ENCODE results near the gene ETFA. TPM values are rescaled to one million over a fixed set of nuclear protein-coding genes. Genes with fewer than 3 reads are reported as not detected.

Gene ETFA
- total RNA-seq, 2 experiments from 2014 or later = 84.8 to 146 TPM

GRCh38 chr15:76325704-76326103 is 14.4 kb upstream of the ETFA start:
- H3K36me3 ChIP-seq (ENCODE audit: insufficient read depth, low read length) = no peaks in the 10 kb centered on the region
- H3K27ac ChIP-seq (ENCODE audit: low read depth, low read length, poor library complexity, severe bottlenecking) = no peak overlapping the region
- H3K9me3 ChIP-seq (ENCODE audit: low read length) = no peaks in the 10 kb centered on the region
- CTCF ChIA-PET (ENCODE audit: unreplicated experiment) = no interaction called here
- BruUV-seq (replicated peaks) = no TSS peak
- H3K4me1 ChIP-seq (ENCODE audit: insufficient read depth, low read length, poor library complexity, severe bottlenecking) = peaks cover 11% of the 10 kb centered on the region
- no peaks in the 10 kb centered on the region for H4K20me1 ChIP-seq (ENCODE audit: insufficient read depth, low read length)
- TF ChIP-seq CTCF (conservative IDR thresholded peaks at IDR 0.05; ENCODE audit: low read length) = no peak
- no peak for TF ChIP-seq EZH2phosphoT487 (IDR thresholded peaks at IDR 0.05; ENCODE audit: borderline replicate concordance, low read depth, low read length)
- H3K9me2 ChIP-seq (ENCODE audit: insufficient read depth, low read length) = no peaks in the 10 kb centered on the region
- no peak overlapping the region for H3K4me3 ChIP-seq (ENCODE audit: low read depth, low read length, poor library complexity, severe bottlenecking)
- H2AFZ ChIP-seq (ENCODE audit: low read length) = no peak overlapping the region
- intact Hi-C loops (cut with micrococcal nuclease; ENCODE audit: unreplicated experiment) = no loop called here
- POLR2A ChIA-PET = interaction anchor here (0.7 to 0.8 kb wide), 2 partner anchors 11 to 19 kb away, joined by 3 to 6 read pairs; partner anchors contain the start of gene ISL2
- H3K4me2 ChIP-seq (ENCODE audit: low read length) = no peak overlapping the region
- DNase-seq (ENCODE audit: low spot score) = no peak
- H3K79me2 ChIP-seq (ENCODE audit: insufficient read depth, low read depth, low read length) = no peaks in the 10 kb centered on the region

- no peak overlapping the region for H3K4me2 ChIP-seq (ENCODE audit: low read length)
- ChIA-PET CTCF (ENCODE audit: unreplicated experiment) (no interaction called here), POLR2A (interaction anchor here (1.1 to 1.6 kb wide), 2 partner anchors 11 to 12 kb away, joined by 3 to 9 read pairs; partner anchors contain the start of gene ISL2)
- H3K9me2 ChIP-seq (ENCODE audit: insufficient read depth, low read length) = no peaks in the 10 kb centered on the region
- no peak overlapping the region for H3K4me3 ChIP-seq (ENCODE audit: low read depth, low read length, poor library complexity, severe bottlenecking)
- no peaks in the 10 kb centered on the region for H3K36me3 ChIP-seq (ENCODE audit: insufficient read depth, low read length)
- no peak overlapping the region for H2AFZ ChIP-seq (ENCODE audit: low read length)
- no peak for DNase-seq (ENCODE audit: low spot score)
- H4K20me1 ChIP-seq (ENCODE audit: insufficient read depth, low read length) = no peaks in the 10 kb centered on the region
- intact Hi-C loops (cut with micrococcal nuclease; ENCODE audit: unreplicated experiment) = no loop called here
- H3K79me2 ChIP-seq (ENCODE audit: insufficient read depth, low read depth, low read length) = no peaks in the 10 kb centered on the region
- TF ChIP-seq EZH2phosphoT487 (IDR thresholded peaks at IDR 0.05; ENCODE audit: borderline replicate concordance, low read depth, low read length) (no peak), CTCF (conservative IDR thresholded peaks at IDR 0.05; ENCODE audit: low read length) (no peak)
- no peaks in the 10 kb centered on the region for H3K9me3 ChIP-seq (ENCODE audit: low read length)
- H3K27ac ChIP-seq (ENCODE audit: low read depth, low read length, poor library complexity, severe bottlenecking) = no peak overlapping the region
- H3K4me1 ChIP-seq (ENCODE audit: insufficient read depth, low read length, poor library complexity, severe bottlenecking) = peaks cover 11% of the 10 kb centered on the region
- no TSS peak for BruUV-seq (replicated peaks)
These were observed 12.8 kb upstream of the ETFA start for GRCh38 chr15:76324066-76324465.

GRCh38 chr15:76321602-76322001 is 10.3 kb upstream of the ETFA start:
- CTCF ChIA-PET (ENCODE audit: unreplicated experiment) = no interaction called here
- H3K4me2 ChIP-seq (ENCODE audit: low read length) = no peak overlapping the region
- no peak overlapping the region for H2AFZ ChIP-seq (ENCODE audit: low read length)
- no peaks in the 10 kb centered on the region for H3K79me2 ChIP-seq (ENCODE audit: insufficient read depth, low read depth, low read length)
- intact Hi-C loops (cut with micrococcal nuclease; ENCODE audit: unreplicated experiment) = no loop called here
- no peak overlapping the region for H3K27ac ChIP-seq (ENCODE audit: low read depth, low read length, poor library complexity, severe bottlenecking)
- POLR2A ChIA-PET = interaction anchor here (0.6 kb wide), 1 partner anchor 368 kb away, joined by 4 read pairs; no protein-coding TSS in a partner anchor
- no peak for TF ChIP-seq EZH2phosphoT487 (IDR thresholded peaks at IDR 0.05; ENCODE audit: borderline replicate concordance, low read depth, low read length)
- no peak for TF ChIP-seq CTCF (conservative IDR thresholded peaks at IDR 0.05; ENCODE audit: low read length)
- peaks cover 11% of the 10 kb centered on the region for H3K4me1 ChIP-seq (ENCODE audit: insufficient read depth, low read length, poor library complexity, severe bottlenecking)
- H3K4me3 ChIP-seq (ENCODE audit: low read depth, low read length, poor library complexity, severe bottlenecking) = no peak overlapping the region
- no peaks in the 10 kb centered on the region for H3K36me3 ChIP-seq (ENCODE audit: insufficient read depth, low read length)
- no peaks in the 10 kb centered on the region for H4K20me1 ChIP-seq (ENCODE audit: insufficient read depth, low read length)
- no peaks in the 10 kb centered on the region for H3K9me3 ChIP-seq (ENCODE audit: low read length)
- H3K9me2 ChIP-seq (ENCODE audit: insufficient read depth, low read length) = no peaks in the 10 kb centered on the region
- DNase-seq (ENCODE audit: low spot score) = no peak
- BruUV-seq (replicated peaks) = no TSS peak

Data from OCI-LY7 (cell line).